Measurements from ENCODE around the gene NAB1. TPM values are rescaled to one million over a fixed set of nuclear protein-coding genes. Genes with fewer than 3 reads are reported as not detected.

Gene NAB1
- total and polyA plus RNA-seq, 2 donors (not counting 3 experiments of a cell fraction or from before 2014, with no cell fraction given) = 7.5 to 36.1 TPM

GRCh38 chr2:190599546-190600220, 49.2 kb upstream of the NAB1 start:
- Histone ChIP-seq H3K36me3 (ENCODE audit: control insufficient read depth in 2 of 2, extremely low read depth in 1 of 2, insufficient read depth in 2 of 2, low read length in 2 of 2) (no peaks in the 10 kb centered on the region), H3K4me1 (ENCODE audit: control insufficient read depth, extremely low read depth, insufficient read depth, low read length) (peaks cover 11% of the 10 kb centered on the region), H3K4me2 (ENCODE audit: insufficient read depth, low read length) (no peak overlapping the region), H3K27ac (ENCODE audit: insufficient read depth, low read depth, low read length) (no peak overlapping the region), H3K27me3 (ENCODE audit: control insufficient read depth in 2 of 2, insufficient read depth in 2 of 2, low read length in 2 of 2) (no peaks in the 10 kb centered on the region), H3K9ac (replicated peaks; ENCODE audit: extremely low read depth, insufficient read depth, low read length) (no peak overlapping the region), H3K9me1 (replicated peaks; ENCODE audit: control insufficient read depth, extremely low read depth, insufficient read depth, low read length) (no peaks in the 10 kb centered on the region), H3K4me3 (replicated peaks in 1 of 3; ENCODE audit: insufficient read depth in 1 of 3, low read depth in 1 of 3, low read length in 3 of 3) (no peak overlapping the region), H3K79me2 (ENCODE audit: control insufficient read depth, insufficient read depth, low read length) (no peaks in the 10 kb centered on the region), H4K20me1 (replicated peaks; ENCODE audit: control insufficient read depth, extremely low read depth, insufficient read depth, low read length) (no peaks in the 10 kb centered on the region), H2AFZ (ENCODE audit: low read depth, low read length) (no peak overlapping the region), H3K9me3 (replicated peaks; ENCODE audit: control insufficient read depth, insufficient read depth, low read length) (no peaks in the 10 kb centered on the region)
- ChIA-PET POLR2A (no interaction called here), CTCF (interaction anchor here (1.5 kb wide), 2 partner anchors 15 to 18 kb away, joined by 3 to 4 read pairs; no protein-coding TSS in a partner anchor)
- intact Hi-C loops (cut with micrococcal nuclease) (no loop called here), dilution Hi-C loops (cut with MboI; ENCODE audit: extremely low pct_ligation_motif_present, low sequenced_read_pairs) (no loop called here)
- no peak for DNase-seq (ENCODE audit: low read depth, low spot score)
- TF ChIP-seq EZH2 (IDR thresholded peaks at IDR 0.05; ENCODE audit: borderline replicate concordance, low read depth, low read length, severe bottlenecking) = no peak
- TF ChIP-seq POLR2AphosphoS5 (IDR thresholded peaks at IDR 0.05; ENCODE audit: insufficient read depth, low read depth, low read length) = no peak
- TF ChIP-seq POLR2A (IDR thresholded peaks at IDR 0.05; ENCODE audit: low read depth, low read length) = no peak
- TF ChIP-seq, protein P1, sequence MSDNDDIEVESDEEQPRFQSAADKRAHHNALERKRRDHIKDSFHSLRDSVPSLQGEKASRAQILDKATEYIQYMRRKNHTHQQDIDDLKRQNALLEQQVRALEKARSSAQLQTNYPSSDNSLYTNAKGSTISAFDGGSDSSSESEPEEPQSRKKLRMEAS (IDR thresholded peaks at IDR 0.05; ENCODE audit: insufficient read depth, insufficient read length) = no peak
- TF ChIP-seq CTCF (IDR thresholded peaks at IDR 0.05; ENCODE audit: extremely low read depth in 1 of 2, insufficient read depth in 1 of 2, low read depth in 1 of 2, low read length in 2 of 2) = no peak
- no peak for TF ChIP-seq GATA2 (IDR thresholded peaks at IDR 0.05; ENCODE audit: insufficient read depth, insufficient read length, low read depth, low read length)
- no peak for TF ChIP-seq FOS (IDR thresholded peaks at IDR 0.05; ENCODE audit: borderline replicate concordance, insufficient read depth, low read length)
- TF ChIP-seq JUN (IDR thresholded peaks at IDR 0.05; ENCODE audit: borderline replicate concordance, insufficient read depth, insufficient read length, low read depth) = no peak
- no peak for TF ChIP-seq MYC (IDR thresholded peaks at IDR 0.05; ENCODE audit: low read depth, low read length)
- FAIRE-seq = no peak
- no TSS peak for BruUV-seq (replicated peaks)

Measured in endothelial cell of umbilical vein (primary cell).